Keratinocyte (primary cell): ENCODE results near the gene NAMPT. TPM values are rescaled to one million over a fixed set of nuclear protein-coding genes. Genes with fewer than 3 reads are reported as not detected.
A peak's percentile ranks its signal among the peaks of the same experiment; 100 is the strongest.

Source experiments
- DNase-seq: peaks from one replicate; pipeline ENCODE4 v3.0.0-alpha.2; 2011; ENCODE audit warnings: low read depth, missing footprints, low spot score
- FAIRE-seq: peaks from 2 replicates; lab custom pipeline; 2011; peaks lifted over from hg19 to GRCh38; lab: Jason Lieb, UNC
- H2AFZ ChIP-seq: 2 replicates; pipeline ENCODE4 v1.6.0; 2012; ENCODE audit warnings: low read length, control low read depth, inconsistent platforms; ENCODE audit not compliant: control insufficient read depth
- H3K27ac ChIP-seq: 2 replicates; pipeline ENCODE4 v1.5.1; 2011; ENCODE audit warnings: low read length; ENCODE audit not compliant: control insufficient read depth, insufficient read depth
- H3K27me3 ChIP-seq: 3 replicates; pipeline ENCODE4 v1.6.0; 2011; ENCODE audit warnings: low read length; ENCODE audit not compliant: control insufficient read depth, insufficient read depth; ENCODE audit errors: extremely low read depth
- H3K36me3 ChIP-seq, 2 experiments: 2 replicates in 1 of 2; 3 replicates in 1 of 2; pipeline ENCODE4 v1.5.1; 2011; ENCODE audit warnings: low read length in 2 of 2, mild to moderate bottlenecking in 1 of 2; ENCODE audit not compliant: control insufficient read depth in 2 of 2, insufficient read depth in 2 of 2; ENCODE audit errors: extremely low read depth in 1 of 2
- H3K4me1 ChIP-seq: 3 replicates; pipeline ENCODE4 v1.5.1; 2011; ENCODE audit warnings: low read length; ENCODE audit not compliant: control insufficient read depth, insufficient read depth; ENCODE audit errors: extremely low read depth
- H3K4me2 ChIP-seq: 3 replicates; pipeline ENCODE4 v1.6.0; 2011; ENCODE audit warnings: low read depth, low read length; ENCODE audit not compliant: control insufficient read depth, insufficient read depth; ENCODE audit errors: extremely low read depth
- H3K4me3 ChIP-seq, 3 experiments: fragments of 200-600 bp in 1 of 3; sonication (generic) in 1 of 3; 2 replicates in 2 of 3; 3 replicates in 1 of 3; pipeline ENCODE4 v1.5.1; 2011 to 2016; ENCODE audit warnings: low read length in 3 of 3, mild to moderate bottlenecking in 3 of 3, control low read depth in 2 of 3, inconsistent platforms in 1 of 3, low read depth in 1 of 3, mixed read lengths in 1 of 3, mixed run types in 1 of 3, moderate library complexity in 1 of 3; ENCODE audit not compliant: control insufficient read depth in 2 of 3, insufficient read depth in 2 of 3; ENCODE audit errors: extremely low read depth in 1 of 3
- H3K79me2 ChIP-seq: 2 replicates; pipeline ENCODE4 v1.6.0; 2012; ENCODE audit warnings: low read length; ENCODE audit not compliant: control insufficient read depth, insufficient read depth
- H3K9ac ChIP-seq: 3 replicates; pipeline ENCODE4 v1.6.0; 2011; ENCODE audit warnings: low read length; ENCODE audit not compliant: control insufficient read depth, insufficient read depth; ENCODE audit errors: extremely low read depth
- H3K9me1 ChIP-seq: 3 replicates; pipeline ENCODE4 v1.6.0; 2011; ENCODE audit warnings: low read length; ENCODE audit not compliant: control insufficient read depth, insufficient read depth; ENCODE audit errors: extremely low read depth
- H3K9me3 ChIP-seq: 2 replicates; pipeline ENCODE4 v1.5.1; 2012; ENCODE audit warnings: low read depth, low read length; ENCODE audit not compliant: control insufficient read depth
- H4K20me1 ChIP-seq: 3 replicates; pipeline ENCODE4 v1.6.0; 2011; ENCODE audit warnings: low read length; ENCODE audit not compliant: control insufficient read depth, insufficient read depth; ENCODE audit errors: extremely low read depth
- EZH2 ChIP-seq: IDR thresholded peaks from one replicate; pipeline ENCODE4 v1.6.1; 2012; ENCODE audit warnings: inconsistent platforms, mild to moderate bottlenecking, low read length, moderate library complexity
- dilution Hi-C: fragments of 300-500 bp; cut with MboI; formaldehyde crosslinking; loops from one replicate; pipeline ENCODE4 v1.7.0; 2020; ENCODE audit warnings: low sequenced_read_pairs; ENCODE audit not compliant: extremely low pct_ligation_motif_present
- polyA plus RNA-seq, 5 experiments: library from polyadenylated mRNA; depleted of rRNA in 3 of 5; stranded (reverse) in 3 of 5; stranded (forward) in 1 of 5; unstranded in 1 of 5; fragments of >200 nt; gene quantifications; 1 replicate in 1 of 5; 2 replicates in 3 of 5; 3 replicates in 1 of 5; pipeline versions ENCODE4 v1.2.1 to v1.2.3, GENCODE V29; 2011 to 2012; ENCODE audit warnings: missing spikeins in 2 of 5, low read depth in 1 of 5, low replicate concordance in 1 of 5
- TF ChIP-seq, protein P1 (sequence below), 3 experiments: IDR thresholded peaks in 1 of 3; conservative IDR thresholded peaks in 1 of 3; optimal IDR thresholded peaks in 1 of 3; 2 replicates in 2 of 3; 3 replicates in 1 of 3; pipeline versions ENCODE3 to v1.5.1; 2011; ENCODE audit warnings: low read length in 3 of 3, mild to moderate bottlenecking in 3 of 3, moderate library complexity in 2 of 3, control low read depth in 1 of 3, inconsistent platforms in 1 of 3; ENCODE audit not compliant: insufficient read depth in 2 of 3; ENCODE audit errors: extremely low read depth in 1 of 3

NAMPT gene
- polyA plus RNA-seq, 1 donor (not counting 4 experiments of a cell fraction or from before 2014, with no cell fraction given): 94.2 TPM

- H3K9me3 ChIP-seq: no peaks in the 10 kb centered on the region
- no peak overlapping the region for H3K27ac ChIP-seq
- H3K4me1 ChIP-seq: peaks cover 26% of the 10 kb centered on the region
- no peak for DNase-seq
- no peaks in the 10 kb centered on the region for H3K27me3 ChIP-seq
- TF ChIP-seq, protein P1, sequence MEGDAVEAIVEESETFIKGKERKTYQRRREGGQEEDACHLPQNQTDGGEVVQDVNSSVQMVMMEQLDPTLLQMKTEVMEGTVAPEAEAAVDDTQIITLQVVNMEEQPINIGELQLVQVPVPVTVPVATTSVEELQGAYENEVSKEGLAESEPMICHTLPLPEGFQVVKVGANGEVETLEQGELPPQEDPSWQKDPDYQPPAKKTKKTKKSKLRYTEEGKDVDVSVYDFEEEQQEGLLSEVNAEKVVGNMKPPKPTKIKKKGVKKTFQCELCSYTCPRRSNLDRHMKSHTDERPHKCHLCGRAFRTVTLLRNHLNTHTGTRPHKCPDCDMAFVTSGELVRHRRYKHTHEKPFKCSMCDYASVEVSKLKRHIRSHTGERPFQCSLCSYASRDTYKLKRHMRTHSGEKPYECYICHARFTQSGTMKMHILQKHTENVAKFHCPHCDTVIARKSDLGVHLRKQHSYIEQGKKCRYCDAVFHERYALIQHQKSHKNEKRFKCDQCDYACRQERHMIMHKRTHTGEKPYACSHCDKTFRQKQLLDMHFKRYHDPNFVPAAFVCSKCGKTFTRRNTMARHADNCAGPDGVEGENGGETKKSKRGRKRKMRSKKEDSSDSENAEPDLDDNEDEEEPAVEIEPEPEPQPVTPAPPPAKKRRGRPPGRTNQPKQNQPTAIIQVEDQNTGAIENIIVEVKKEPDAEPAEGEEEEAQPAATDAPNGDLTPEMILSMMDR (optimal IDR thresholded peaks at IDR 0.05 in 1 of 3, IDR thresholded peaks at IDR 0.05 in 1 of 3, conservative IDR thresholded peaks at IDR 0.05 in 1 of 3; ENCODE audit: extremely low read depth in 1 of 3, insufficient read depth in 2 of 3, low read length in 3 of 3): no peak
- TF ChIP-seq EZH2: no peak
- H3K79me2 ChIP-seq: no peaks in the 10 kb centered on the region
- H4K20me1 ChIP-seq: no peaks in the 10 kb centered on the region
- H3K4me2 ChIP-seq: no peak overlapping the region
- no peak overlapping the region for H3K9ac ChIP-seq
- H2AFZ ChIP-seq: peak overlapping the region; percentile 37
- dilution Hi-C loops: no loop called here
- no peaks in the 10 kb centered on the region for H3K9me1 ChIP-seq
- no peaks in the 10 kb centered on the region for H3K36me3 ChIP-seq
- no peak overlapping the region for H3K4me3 ChIP-seq
- FAIRE-seq: no peak
Observed at GRCh38 chr7:106313966-106314365, 29.2 kb upstream of the NAMPT start.

DNA sequence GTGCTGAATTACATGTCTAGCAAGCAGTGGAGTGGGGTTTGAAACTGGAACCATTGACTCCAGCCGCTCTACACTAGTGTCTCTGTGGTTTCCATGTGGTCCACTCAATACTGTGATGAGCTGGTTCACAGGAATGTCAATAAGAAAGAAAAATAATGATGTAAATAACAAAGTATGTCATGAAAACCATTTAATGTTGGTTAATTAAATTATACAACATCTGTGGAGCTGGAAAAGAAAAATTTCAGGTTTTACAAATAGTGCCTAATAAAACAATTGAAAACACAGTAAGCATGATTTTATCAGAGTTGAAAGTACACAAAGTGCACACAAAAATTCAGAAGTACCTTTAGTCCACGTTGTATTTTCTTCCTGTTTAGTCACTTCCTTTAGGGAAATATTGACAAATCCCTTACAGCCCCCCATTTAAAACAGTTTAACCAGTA, 28.7 kb upstream of the NAMPT start:
- Histone ChIP-seq H3K36me3 (no peaks in the 10 kb centered on the region), H3K9ac (no peak overlapping the region), H2AFZ (peak overlapping the region; percentile 37), H3K27ac (no peak overlapping the region), H3K4me3 (no peak overlapping the region), H3K4me1 (peaks cover 26% of the 10 kb centered on the region), H3K4me2 (peak overlapping the region; percentile 9), H3K9me3 (no peaks in the 10 kb centered on the region), H3K9me1 (no peaks in the 10 kb centered on the region), H4K20me1 (no peaks in the 10 kb centered on the region), H3K79me2 (no peaks in the 10 kb centered on the region), H3K27me3 (no peaks in the 10 kb centered on the region)
- no peak for TF ChIP-seq EZH2
- TF ChIP-seq, protein P1 (optimal IDR thresholded peaks at IDR 0.05 in 1 of 3, IDR thresholded peaks at IDR 0.05 in 1 of 3, conservative IDR thresholded peaks at IDR 0.05 in 1 of 3; ENCODE audit: extremely low read depth in 1 of 3, insufficient read depth in 2 of 3, low read length in 3 of 3): no peak
- DNase-seq (peak; percentile 25), FAIRE-seq (peak; percentile 48)
- dilution Hi-C loops: no loop called here
